HCT116 (cell line): ENCODE results near the gene PCBP3. TPM values are rescaled to one million over a fixed set of nuclear protein-coding genes. Genes with fewer than 3 reads are reported as not detected.

ENCODE experiments used
- ATAC-seq: fragments of 200-7000 bp; cut with Tn5 transposase; 2 replicates; pipeline ENCODE4 v1.9.1; 2020; ENCODE audit warnings: mild to moderate bottlenecking, moderate library complexity
- BruUV-seq: library from RNA; stranded (reverse); fragments of 400-500 nt; replicated peaks from 2 replicates; lab custom pipeline; 2021; lab: Mats Ljungman, UMichigan
- CTCF ChIA-PET: fragments of 300-600 bp; sonication (Branson Sonifier 250); formaldehyde crosslinking; loops from one replicate; lab custom pipeline; 2021; ENCODE audit warnings: antibody characterized with exemption; lab: Charles Lee
- POLR2A ChIA-PET: fragments of 300-600, 350-600 bp; sonication (Branson Sonifier 250); formaldehyde crosslinking; loops from one replicate; lab custom pipeline; 2021; ENCODE audit warnings: antibody characterized with exemption; lab: Charles Lee
- RAD21 ChIA-PET, 2 experiments: fragments of 300-600 bp; sonication (Branson Sonifier 250); formaldehyde crosslinking; loops; one replicate each; lab custom pipeline; 2023; ENCODE audit warnings: low total read pairs in 2 of 2; ENCODE audit not compliant: uncharacterized antibody in 2 of 2, unreplicated experiment in 2 of 2, low non-redundant PET in 1 of 2; lab: Charles Lee
- DNase-seq: peaks from one replicate; pipeline ENCODE4 v3.0.0-alpha.2; 2010; ENCODE audit warnings: low read depth, low spot score
- H2AFZ ChIP-seq: fragments of 200-600 bp; shearing (Covaris generic), sonication (generic); 2 replicates; pipeline ENCODE4 v1.6.1; 2017; ENCODE audit warnings: low read depth, mixed run types, mixed read lengths, antibody characterized with exemption, low read length; ENCODE audit not compliant: poor library complexity, severe bottlenecking
- H3K27ac ChIP-seq: 2 replicates; pipeline ENCODE4 v1.5.1; 2012; ENCODE audit warnings: low read depth, low read length
- H3K27me3 ChIP-seq: fragments of 200-600 bp; sonication (generic); 2 replicates; pipeline ENCODE4 v1.6.1; 2016; ENCODE audit warnings: mixed run types, low read length, mixed read lengths; ENCODE audit not compliant: insufficient read depth
- H3K36me3 ChIP-seq, 2 experiments: fragments of 200-500 bp in 1 of 2; fragments of 200-600 bp in 1 of 2; sonication (Bioruptor generic) in 1 of 2; sonication (generic) in 1 of 2; 2 replicates each; pipeline versions ENCODE4 v1.5.1 to v1.6.1; 2014 to 2016; ENCODE audit warnings: low read length in 2 of 2, inconsistent platforms in 1 of 2, mixed read lengths in 1 of 2, mixed run types in 1 of 2; ENCODE audit not compliant: insufficient read depth in 2 of 2, control insufficient read depth in 1 of 2
- H3K4me1 ChIP-seq, 2 experiments: fragments of 200-600 bp in 1 of 2; sonication (generic) in 1 of 2; 2 replicates each; pipeline versions ENCODE4 v1.5.1 to v1.6.1; 2012 to 2017; ENCODE audit warnings: low read length in 2 of 2, inconsistent platforms in 1 of 2, mild to moderate bottlenecking in 1 of 2, mixed read lengths in 1 of 2, mixed run types in 1 of 2, moderate library complexity in 1 of 2; ENCODE audit not compliant: insufficient read depth in 2 of 2, control insufficient read depth in 1 of 2
- H3K4me2 ChIP-seq: fragments of 200-600 bp; sonication (generic); 2 replicates; pipeline ENCODE4 v1.6.1; 2017; ENCODE audit warnings: mixed run types, low read length, mixed read lengths
- H3K4me3 ChIP-seq, 2 experiments: fragments of 200-600 bp in 1 of 2; sonication (generic) in 1 of 2; replicated peaks in 1 of 2; 2 replicates each; pipeline ENCODE4 v1.5.1; 2011 to 2016; ENCODE audit warnings: low read length in 2 of 2, control low read depth in 1 of 2, low read depth in 1 of 2, mild to moderate bottlenecking in 1 of 2, mixed read lengths in 1 of 2, mixed run types in 1 of 2
- H3K79me2 ChIP-seq: fragments of 200-600 bp; sonication (generic); 2 replicates; pipeline ENCODE4 v1.6.1; 2017; ENCODE audit warnings: mild to moderate bottlenecking, mixed run types, low read length, moderate library complexity, mixed read lengths; ENCODE audit not compliant: insufficient read depth
- H3K9ac ChIP-seq: fragments of 200-600 bp; sonication (generic); 2 replicates; pipeline ENCODE4 v1.6.1; 2016; ENCODE audit warnings: low read length, mixed read lengths
- H3K9me2 ChIP-seq: fragments of 200-600 bp; sonication (generic), shearing (Covaris generic); 2 replicates; pipeline ENCODE4 v1.6.1; 2017; ENCODE audit warnings: mixed run types, mild to moderate bottlenecking, moderate library complexity; ENCODE audit not compliant: insufficient read depth
- H3K9me3 ChIP-seq, 2 experiments: fragments of 200-500 bp in 1 of 2; fragments of 200-600 bp in 1 of 2; sonication (Bioruptor generic) in 1 of 2; sonication (generic) in 1 of 2; 2 replicates each; pipeline ENCODE4 v1.6.1; 2014 to 2017; ENCODE audit warnings: low read length in 2 of 2, mixed read lengths in 2 of 2, inconsistent platforms in 1 of 2, low read depth in 1 of 2, mild to moderate bottlenecking in 1 of 2, mixed run types in 1 of 2, moderate library complexity in 1 of 2; ENCODE audit not compliant: control insufficient read depth in 1 of 2, insufficient read depth in 1 of 2
- H4K20me1 ChIP-seq: fragments of 200-600 bp; sonication (generic), shearing (Covaris generic); 2 replicates; pipeline ENCODE4 v1.6.1; 2017; ENCODE audit warnings: mixed run types, mild to moderate bottlenecking, moderate library complexity; ENCODE audit not compliant: insufficient read depth
- CTCF ChIP-seq, 3 experiments: fragments of 200-600 bp in 1 of 3; sonication (generic) in 1 of 3; IDR thresholded peaks in 2 of 3; conservative IDR thresholded peaks in 1 of 3; 2 replicates each; pipeline ENCODE4 v1.5.1; 2012 to 2017; ENCODE audit warnings: low read depth in 2 of 3, low read length in 2 of 3, antibody characterized with exemption in 1 of 3, borderline replicate concordance in 1 of 3, control low read depth in 1 of 3, mild to moderate bottlenecking in 1 of 3, mixed read lengths in 1 of 3, mixed run types in 1 of 3, moderate library complexity in 1 of 3; ENCODE audit not compliant: insufficient read depth in 1 of 3
- MAX ChIP-seq: IDR thresholded peaks from 2 replicates; pipeline ENCODE4 v1.6.1; 2012
- POLR2A ChIP-seq: IDR thresholded peaks from 2 replicates; pipeline ENCODE4 v1.7.0; 2011; ENCODE audit warnings: borderline replicate concordance; ENCODE audit not compliant: insufficient read depth, insufficient read length; ENCODE audit errors: extremely low read depth
- intact Hi-C: fragments of 100-400 bp; cut with micrococcal nuclease; formaldehyde crosslinking; loops from 2 replicates; pipeline ENCODE4 v1.10.0; 2022
- total RNA-seq: library from RNA; stranded (reverse); gene quantifications from one replicate; pipeline ENCODE4 v1.2.1, GENCODE V29; 2021; ENCODE audit not compliant: unreplicated experiment

The PCBP3 gene
- total RNA-seq, 1 experiment from 2014 or later = 3.1 TPM

GRCh38 chr21:45972716-45973474 lies 329.4 kb downstream of the PCBP3 start:
- Histone ChIP-seq H3K4me2 (peak overlapping the region; percentile 95), H3K36me3 (no peaks in the 10 kb centered on the region), H4K20me1 (no peaks in the 10 kb centered on the region), H3K79me2 (no peaks in the 10 kb centered on the region), H3K27me3 (no peaks in the 10 kb centered on the region), H3K4me1 (peaks cover 23 to 31% of the 10 kb centered on the region in 2 experiments), H3K9ac (peak overlapping the region; percentile 71), H3K4me3 (peak overlapping the region; percentile 47 to 60; a peak in 3 of 4 replicates), H3K27ac (peak overlapping the region; percentile 93), H2AFZ (no peak overlapping the region), H3K9me2 (no peaks in the 10 kb centered on the region), H3K9me3 (no peaks in the 10 kb centered on the region)
- ChIA-PET CTCF (interaction anchor here (0.8 to 1.4 kb wide), 6 partner anchors 41 to 663 kb away, joined by 3 to 18 read pairs (median 3); partner anchors contain the start of genes MCM3AP, PRMT2 and YBEY), RAD21 (interaction anchor here in 1 of 2 experiments (0.8 to 1.1 kb wide), 2 partner anchors 171 kb away, joined by 5 read pairs; no protein-coding TSS in a partner anchor), POLR2A (no interaction called here)
- intact Hi-C loops = loop anchor here (5.0 to 10.0 kb wide), 4 partner anchors 129 to 352 kb away; partner anchors contain the start of genes C21orf58 and PCNT
- no peak for ATAC-seq
- TF ChIP-seq POLR2A = no peak
- BruUV-seq = no TSS peak
- DNase-seq = no peak

DNA sequence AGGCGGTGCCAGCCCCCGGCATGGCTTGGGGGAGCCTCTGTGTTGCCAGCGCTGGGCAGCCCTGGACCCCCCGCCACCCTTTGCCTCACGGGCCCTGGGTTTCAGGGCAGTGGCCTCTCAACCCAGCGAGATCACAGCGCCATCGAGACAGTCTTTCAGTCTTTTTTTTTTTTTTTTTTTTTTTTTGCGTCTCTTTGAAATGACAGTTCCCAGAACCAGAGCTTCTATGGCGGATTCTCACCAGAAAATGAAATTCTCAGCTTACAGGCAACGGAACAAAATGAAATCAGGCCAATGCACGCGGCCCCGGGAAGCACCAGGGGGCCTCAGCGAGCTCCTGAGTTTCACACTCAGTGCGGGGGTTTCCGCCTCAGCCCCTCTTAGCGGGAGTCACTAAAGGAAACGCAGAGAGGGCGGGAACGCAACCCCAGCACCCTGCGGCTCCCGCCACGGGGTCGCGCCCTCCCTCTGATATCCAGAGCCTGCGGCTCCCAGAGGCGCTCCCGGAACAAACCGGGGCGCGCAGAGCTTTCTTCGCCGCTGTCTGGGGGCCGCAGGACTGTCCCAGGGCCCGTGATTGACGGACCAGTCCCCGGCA lies 330.0 kb downstream of the PCBP3 start:
- POLR2A ChIA-PET = interaction anchor here (0.6 to 0.7 kb wide), 3 partner anchors 102 to 259 kb away, joined by 3 to 5 read pairs (median 3); no protein-coding TSS in a partner anchor
- Histone ChIP-seq H3K9me3 (no peaks in the 10 kb centered on the region), H3K79me2 (no peaks in the 10 kb centered on the region), H3K36me3 (no peaks in the 10 kb centered on the region), H3K9me2 (no peaks in the 10 kb centered on the region), H4K20me1 (no peaks in the 10 kb centered on the region), H3K4me2 (peak overlapping the region; percentile 95), H3K9ac (peak overlapping the region; percentile 71), H3K27ac (peak overlapping the region; percentile 93), H3K4me1 (peaks cover 23 to 36% of the 10 kb centered on the region in 2 experiments), H3K27me3 (no peaks in the 10 kb centered on the region), H3K4me3 (peak overlapping the region; percentile 47 to 60), H2AFZ (peak overlapping the region; percentile 38)
- TF ChIP-seq CTCF (IDR thresholded peaks at IDR 0.05 in 2 of 3, conservative IDR thresholded peaks at IDR 0.05 in 1 of 3; ENCODE audit: borderline replicate concordance in 1 of 3, insufficient read depth in 1 of 3, low read depth in 2 of 3, low read length in 2 of 3) (peak in 2 of 3 experiments; percentile 70 to 76; a peak in 4 of 6 replicates), MAX (no peak)
- no TSS peak for BruUV-seq
- CTCF ChIA-PET = interaction anchor here (0.7 to 1.4 kb wide), 8 partner anchors 40 to 662 kb away, joined by 3 to 18 read pairs (median 3); partner anchors contain the start of genes MCM3AP, PRMT2 and YBEY
- RAD21 ChIA-PET = interaction anchor here in 1 of 2 experiments (1.1 kb wide), 1 partner anchor 170 kb away, joined by 5 read pairs; no protein-coding TSS in a partner anchor
- DNase-seq (peak; percentile 35), ATAC-seq (peak; percentile 52)
- intact Hi-C loops = loop anchor here (5.0 to 10.0 kb wide), 4 partner anchors 129 to 351 kb away; partner anchors contain the start of genes C21orf58 and PCNT
